Memory B cell (primary cell): ENCODE results near the gene DGKZ.
A peak's percentile ranks its signal among the peaks of the same experiment; 100 is the strongest.

Experiments
- ATAC-seq: fragments of 150-1000 bp; cut with Tn5 transposase; 2 replicates; pipeline ENCODE4 v1.10.0; 2021; ENCODE audit warnings: low read depth, mild to moderate bottlenecking, moderate library complexity
- DNase-seq, 2 donors: peaks; one replicate each; pipeline ENCODE4 v3.0.0; 2022; ENCODE audit warnings: low spot score in 2 of 2
- H3K27ac Mint-ChIP-seq: one replicate; pipeline ENCODE4 v1.8.0; 2022; ENCODE audit warnings: mild to moderate bottlenecking, moderate library complexity, mixed read lengths
- H3K27me3 Mint-ChIP-seq: one replicate; pipeline ENCODE4 v1.8.0; 2022; ENCODE audit warnings: mixed read lengths
- H3K36me3 Mint-ChIP-seq: one replicate; pipeline ENCODE4 v1.8.0; 2022; ENCODE audit warnings: mild to moderate bottlenecking, mixed read lengths
- H3K4me1 Mint-ChIP-seq: one replicate; pipeline ENCODE4 v1.8.0; 2022; ENCODE audit warnings: mixed read lengths
- H3K4me3 Mint-ChIP-seq: one replicate; pipeline ENCODE4 v1.8.0; 2022; ENCODE audit warnings: mild to moderate bottlenecking, moderate library complexity, mixed read lengths
- H3K9me3 Mint-ChIP-seq: one replicate; pipeline ENCODE4 v1.8.0; 2022; ENCODE audit warnings: mixed read lengths

Gene DGKZ

DNA sequence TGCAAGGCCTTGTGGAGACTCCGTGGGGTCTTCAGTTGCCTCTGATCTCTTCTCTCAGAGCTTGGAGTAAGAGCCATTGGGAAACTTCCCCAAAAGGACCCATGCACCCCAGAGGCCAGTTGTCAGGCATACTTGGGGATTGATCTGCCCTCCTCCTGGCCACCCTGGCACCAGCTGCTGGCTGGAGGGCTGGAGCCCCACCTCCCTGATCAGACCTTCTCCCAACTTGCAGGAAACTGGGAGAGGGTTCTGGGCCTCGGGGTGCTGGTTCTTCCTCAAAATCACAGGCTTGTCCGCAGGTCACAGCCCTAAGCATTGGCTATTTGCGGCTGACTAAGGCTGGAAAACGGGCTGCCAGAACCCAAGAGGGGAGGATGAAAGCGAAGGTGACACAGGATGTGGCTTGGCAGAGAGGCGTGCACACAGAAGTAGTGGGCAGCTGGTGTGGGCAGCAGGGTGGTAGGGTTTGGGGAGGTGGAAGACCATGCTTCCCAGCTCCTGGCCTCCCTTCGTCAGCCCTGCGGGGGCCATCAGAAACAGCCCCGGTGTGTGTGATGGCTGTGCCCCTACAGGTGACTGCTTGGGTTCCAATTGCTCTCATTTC lies 1.3 kb upstream of the DGKZ start:
- H3K4me3 Mint-ChIP-seq, result peak overlapping the region; percentile 88
- H3K27ac Mint-ChIP-seq, result no peak overlapping the region
- DNase-seq (no peak), ATAC-seq (no peak)
- no peaks in the 10 kb centered on the region for H3K36me3 Mint-ChIP-seq
- peaks cover 34% of the 10 kb centered on the region for H3K4me1 Mint-ChIP-seq
- H3K27me3 Mint-ChIP-seq, result no peaks in the 10 kb centered on the region
- no peaks in the 10 kb centered on the region for H3K9me3 Mint-ChIP-seq

- Mint-ChIP-seq H3K27ac (peak overlapping the region; percentile 58), H3K36me3 (no peaks in the 10 kb centered on the region)
- ATAC-seq, result no peak
Observed at GRCh38 chr11:46347637-46348311, 511 bp downstream of the DGKZ start.

GRCh38 chr11:46348566-46349401 lies 1.5 kb downstream of the DGKZ start:
- H3K9me3 Mint-ChIP-seq, result no peaks in the 10 kb centered on the region
- no peak for DNase-seq

More at GRCh38 chr11:46347637-46348311, 511 bp downstream of the DGKZ start:
- Mint-ChIP-seq H3K4me1 (peaks cover 39% of the 10 kb centered on the region), H3K4me3 (peak overlapping the region; percentile 81), H3K9me3 (no peaks in the 10 kb centered on the region), H3K27me3 (no peaks in the 10 kb centered on the region)
- no peak for DNase-seq

GRCh38 chr11:46350695-46351094 lies 3.4 kb downstream of the DGKZ start:
- DNase-seq (no peak), ATAC-seq (no peak)
- peaks cover 3% of the 10 kb centered on the region for H3K36me3 Mint-ChIP-seq
- no peaks in the 10 kb centered on the region for H3K9me3 Mint-ChIP-seq
- no peak overlapping the region for H3K27ac Mint-ChIP-seq
- no peak overlapping the region for H3K4me3 Mint-ChIP-seq
- H3K27me3 Mint-ChIP-seq, result no peaks in the 10 kb centered on the region
- peaks cover 32% of the 10 kb centered on the region for H3K4me1 Mint-ChIP-seq

More at GRCh38 chr11:46348566-46349401, 1.5 kb downstream of the DGKZ start:
- peaks cover 1% of the 10 kb centered on the region for H3K36me3 Mint-ChIP-seq
- no peaks in the 10 kb centered on the region for H3K27me3 Mint-ChIP-seq
- peak overlapping the region; percentile 81 for H3K4me3 Mint-ChIP-seq
- peaks cover 40% of the 10 kb centered on the region for H3K4me1 Mint-ChIP-seq
- H3K27ac Mint-ChIP-seq, result peak overlapping the region; percentile 58
- ATAC-seq, result no peak

DNA sequence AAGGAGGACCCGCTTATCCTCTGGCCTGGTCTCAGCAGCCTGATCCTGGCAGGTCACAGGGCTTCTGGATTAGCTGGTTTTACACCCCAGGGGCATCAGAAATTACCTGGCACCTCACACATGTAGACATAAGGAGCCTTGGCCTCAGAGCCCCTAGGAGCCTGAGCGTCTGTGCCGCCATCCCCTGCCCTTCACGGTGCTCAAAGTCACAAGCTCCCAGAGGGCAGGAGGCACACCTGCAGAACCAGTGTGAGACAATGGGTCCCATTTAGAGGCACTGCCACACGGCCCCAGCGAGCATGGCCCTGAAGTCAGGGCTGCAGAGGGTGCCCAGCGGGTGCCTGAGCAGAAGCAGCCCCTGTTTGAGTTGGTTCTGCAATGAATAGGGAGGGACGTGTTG lies 3.9 kb downstream of the DGKZ start:
- no peak for DNase-seq
- Mint-ChIP-seq H3K36me3 (peaks cover 3% of the 10 kb centered on the region), H3K27me3 (no peaks in the 10 kb centered on the region), H3K27ac (no peak overlapping the region), H3K9me3 (no peaks in the 10 kb centered on the region), H3K4me3 (no peak overlapping the region), H3K4me1 (peaks cover 30% of the 10 kb centered on the region)
- ATAC-seq, result no peak

DNA sequence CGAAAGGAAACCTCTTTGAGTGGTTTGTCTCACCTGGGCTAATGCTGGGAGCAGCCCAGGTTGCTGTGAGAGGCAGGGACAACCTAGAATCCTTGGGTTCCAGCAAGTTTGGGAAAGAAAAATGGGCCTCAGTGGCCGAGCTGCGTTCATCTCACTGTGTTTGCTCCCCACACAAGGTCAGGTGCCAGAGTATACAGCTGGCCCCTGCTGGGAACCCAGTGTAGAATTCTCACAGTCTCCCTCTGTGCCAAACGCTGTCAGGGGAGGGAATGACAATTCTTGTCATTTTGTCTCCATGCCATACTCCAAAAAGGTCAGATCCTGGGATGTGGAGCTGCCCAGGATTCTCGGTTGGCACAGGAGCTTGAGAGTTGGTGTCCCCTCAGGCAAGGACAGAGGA lies 4.3 kb downstream of the DGKZ start:
- DNase-seq (no peak), ATAC-seq (no peak)
- Mint-ChIP-seq H3K4me1 (peaks cover 26% of the 10 kb centered on the region), H3K36me3 (peaks cover 3% of the 10 kb centered on the region), H3K4me3 (no peak overlapping the region), H3K9me3 (no peaks in the 10 kb centered on the region), H3K27me3 (no peaks in the 10 kb centered on the region), H3K27ac (no peak overlapping the region)

DNA sequence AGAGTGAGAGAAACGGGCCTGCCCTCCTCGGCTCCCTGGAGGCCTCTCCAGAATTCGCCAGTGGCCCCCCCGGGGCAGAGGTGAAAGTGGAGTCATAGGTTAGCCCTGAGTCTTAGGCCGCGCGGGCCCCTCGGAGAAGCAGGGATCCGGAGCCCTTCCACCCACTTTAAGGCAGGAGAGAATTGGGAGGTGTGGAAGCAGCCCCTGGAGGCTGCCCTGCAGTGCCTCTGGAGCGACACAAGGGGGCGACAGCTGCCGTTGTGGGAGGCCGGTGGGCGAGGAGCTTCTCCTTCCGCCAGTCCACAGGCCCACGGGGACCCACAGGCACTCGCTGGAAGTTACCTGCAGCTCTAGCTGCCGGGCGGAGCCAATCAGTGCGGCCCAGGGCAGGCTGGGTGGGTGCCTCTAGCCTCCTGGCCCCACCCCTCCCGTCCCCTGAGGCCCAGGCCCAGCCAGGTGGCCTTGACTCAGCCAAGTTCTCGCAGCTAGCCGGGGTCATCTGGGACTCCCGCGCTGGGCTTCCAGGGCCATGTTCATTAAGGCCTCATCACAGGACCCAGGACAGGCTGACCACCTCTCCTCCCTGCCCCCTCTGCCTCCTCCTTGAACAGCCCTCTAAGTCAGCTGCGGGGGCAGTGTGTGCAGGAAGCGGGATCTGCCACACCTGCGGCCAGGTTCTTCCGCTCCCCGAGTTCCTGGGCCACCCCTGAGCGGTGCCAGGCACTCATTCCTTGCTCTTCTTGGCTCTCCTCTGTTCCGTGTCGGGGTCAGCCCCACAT lies 5.0 kb downstream of the DGKZ start:
- Mint-ChIP-seq H3K36me3 (peaks cover 3% of the 10 kb centered on the region), H3K9me3 (no peaks in the 10 kb centered on the region), H3K4me1 (peaks cover 25% of the 10 kb centered on the region), H3K4me3 (no peak overlapping the region), H3K27ac (no peak overlapping the region), H3K27me3 (no peaks in the 10 kb centered on the region)
- ATAC-seq, result no peak
- no peak for DNase-seq

DNA sequence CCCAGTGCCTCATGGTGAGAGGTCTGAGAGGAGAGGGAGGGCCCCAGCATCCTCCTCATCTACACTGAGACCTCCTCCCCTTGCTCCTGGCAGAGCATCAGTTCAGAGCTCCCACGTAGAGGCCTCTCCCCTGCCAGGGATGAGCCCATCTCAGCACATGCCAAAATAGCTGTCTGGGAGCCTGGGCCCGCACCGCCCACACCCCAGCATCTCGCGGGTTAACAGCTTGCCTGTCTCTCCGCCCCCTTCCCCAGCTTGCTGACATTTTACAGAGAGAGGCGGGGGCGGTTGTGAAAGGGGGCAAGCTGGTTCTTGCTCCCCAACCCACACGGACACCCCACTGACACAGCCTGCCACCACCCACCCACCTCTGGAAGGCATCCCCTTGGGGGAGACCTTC lies 6.4 kb downstream of the DGKZ start:
- no peak for ATAC-seq
- Mint-ChIP-seq H3K27me3 (no peaks in the 10 kb centered on the region), H3K9me3 (no peaks in the 10 kb centered on the region), H3K36me3 (peaks cover 3% of the 10 kb centered on the region), H3K4me3 (no peak overlapping the region), H3K4me1 (peaks cover 22% of the 10 kb centered on the region), H3K27ac (no peak overlapping the region)
- DNase-seq, result no peak

DNA sequence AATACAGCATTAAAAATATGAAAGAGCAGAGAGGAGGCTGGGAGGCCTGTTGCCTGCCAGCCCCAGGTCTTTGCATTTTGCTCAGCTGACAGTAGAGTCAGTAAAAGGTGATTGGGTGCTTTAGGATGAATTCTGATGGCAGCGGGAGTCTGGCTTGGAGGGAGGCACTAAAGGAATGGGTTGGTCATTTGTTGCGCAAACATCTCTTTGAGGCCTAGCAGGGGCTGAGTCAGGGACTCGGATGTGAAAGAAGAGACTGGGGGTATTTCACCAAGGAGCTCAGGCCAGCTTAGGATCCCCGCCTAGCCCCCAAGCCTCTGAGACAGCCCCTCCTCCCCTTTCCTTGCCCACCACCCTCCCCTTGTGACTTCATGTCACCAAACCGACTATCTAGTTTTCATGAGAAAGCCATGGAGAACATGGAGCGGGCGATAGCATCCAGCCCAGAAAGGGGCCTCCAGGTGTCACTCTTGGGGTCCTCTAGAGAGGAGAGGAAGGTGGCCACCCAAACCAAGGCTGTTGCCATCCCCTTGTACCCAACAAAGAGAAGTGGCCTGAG lies 9.7 kb downstream of the DGKZ start:
- Mint-ChIP-seq H3K9me3 (no peaks in the 10 kb centered on the region), H3K27ac (no peak overlapping the region), H3K4me1 (peaks cover 22% of the 10 kb centered on the region), H3K4me3 (no peak overlapping the region), H3K27me3 (no peaks in the 10 kb centered on the region), H3K36me3 (peaks cover 3% of the 10 kb centered on the region)
- DNase-seq (no peak), ATAC-seq (no peak)

DNA sequence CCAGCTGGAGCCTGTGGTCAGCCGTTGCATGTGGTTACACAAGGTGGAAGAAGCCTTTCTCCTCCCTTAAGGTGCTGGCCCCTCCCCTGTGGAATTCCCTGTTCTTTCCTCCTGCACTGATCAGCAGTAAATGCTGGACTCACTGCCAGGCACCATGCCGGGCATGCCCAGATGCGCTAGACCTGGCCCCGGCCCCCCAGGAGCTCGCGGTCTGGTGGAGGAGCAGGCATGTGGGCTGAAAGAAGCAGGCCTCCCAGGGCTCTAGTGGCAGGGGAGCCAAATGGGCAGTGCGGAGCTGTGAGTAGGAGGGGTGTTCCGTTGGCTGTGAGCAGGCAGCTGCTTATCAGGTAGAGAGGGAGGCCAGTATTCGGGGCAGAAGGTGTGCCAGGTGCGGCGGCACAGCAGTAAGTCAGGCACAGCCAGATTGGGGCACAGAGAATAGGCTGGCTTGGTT lies 10.2 kb downstream of the DGKZ start:
- DNase-seq (no peak), ATAC-seq (no peak)
- Mint-ChIP-seq H3K27ac (peak overlapping the region; percentile 51), H3K27me3 (no peaks in the 10 kb centered on the region), H3K4me3 (no peak overlapping the region), H3K4me1 (peaks cover 22% of the 10 kb centered on the region), H3K9me3 (no peaks in the 10 kb centered on the region), H3K36me3 (peaks cover 3% of the 10 kb centered on the region)

DNA sequence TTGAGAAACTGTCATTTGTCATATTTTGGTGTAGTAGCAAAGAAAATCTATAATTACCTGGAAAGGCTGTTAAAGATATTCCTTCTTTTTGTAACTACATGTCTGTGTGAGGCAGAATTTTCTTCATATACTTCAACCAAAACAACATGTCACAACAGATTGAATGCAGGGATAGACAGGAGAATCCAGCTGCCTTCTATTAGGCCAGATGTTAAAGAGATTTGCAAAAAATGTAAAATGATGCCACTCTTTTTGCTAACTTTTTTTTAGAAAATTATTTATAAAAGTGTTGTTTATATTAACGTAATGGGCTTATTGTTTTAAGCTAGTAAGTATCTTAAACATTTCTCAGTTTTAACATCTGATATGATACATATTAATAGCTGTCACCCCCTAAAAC lies 12.7 kb downstream of the DGKZ start:
- no peaks in the 10 kb centered on the region for H3K36me3 Mint-ChIP-seq
- DNase-seq (no peak), ATAC-seq (no peak)
- no peaks in the 10 kb centered on the region for H3K9me3 Mint-ChIP-seq
- H3K4me3 Mint-ChIP-seq, result no peak overlapping the region
- H3K27me3 Mint-ChIP-seq, result no peaks in the 10 kb centered on the region
- peaks cover 23% of the 10 kb centered on the region for H3K4me1 Mint-ChIP-seq
- H3K27ac Mint-ChIP-seq, result no peak overlapping the region

GRCh38 chr11:46360878-46361277 lies 13.6 kb downstream of the DGKZ start:
- peaks cover 23% of the 10 kb centered on the region for H3K4me1 Mint-ChIP-seq
- H3K36me3 Mint-ChIP-seq, result no peaks in the 10 kb centered on the region
- H3K4me3 Mint-ChIP-seq, result peak overlapping the region; percentile 74
- H3K9me3 Mint-ChIP-seq, result no peaks in the 10 kb centered on the region
- ATAC-seq, result peak; percentile 29
- no peaks in the 10 kb centered on the region for H3K27me3 Mint-ChIP-seq
- no peak for DNase-seq
- H3K27ac Mint-ChIP-seq, result peak overlapping the region; percentile 56

GRCh38 chr11:46361283-46362155 lies 14.3 kb downstream of the DGKZ start:
- Mint-ChIP-seq H3K27ac (peak overlapping the region; percentile 56), H3K9me3 (no peaks in the 10 kb centered on the region), H3K36me3 (no peaks in the 10 kb centered on the region), H3K27me3 (no peaks in the 10 kb centered on the region), H3K4me1 (peaks cover 23% of the 10 kb centered on the region), H3K4me3 (peak overlapping the region; percentile 74)
- DNase-seq (peak in 1 of 2 donors; percentile 49), ATAC-seq (peak; percentile 96)
